ENCODE measurements around the gene IQSEC2.

The IQSEC2 gene

GRCh38 chrX:53283567-53283966 lies 2.2 kb upstream of the IQSEC2 start:
- DNase-seq (ENCODE audit: low read depth): no peak
- no peak overlapping the region for H3K4me3 ChIP-seq (ENCODE audit: low read depth, low read length)
- TF ChIP-seq, protein P1, sequence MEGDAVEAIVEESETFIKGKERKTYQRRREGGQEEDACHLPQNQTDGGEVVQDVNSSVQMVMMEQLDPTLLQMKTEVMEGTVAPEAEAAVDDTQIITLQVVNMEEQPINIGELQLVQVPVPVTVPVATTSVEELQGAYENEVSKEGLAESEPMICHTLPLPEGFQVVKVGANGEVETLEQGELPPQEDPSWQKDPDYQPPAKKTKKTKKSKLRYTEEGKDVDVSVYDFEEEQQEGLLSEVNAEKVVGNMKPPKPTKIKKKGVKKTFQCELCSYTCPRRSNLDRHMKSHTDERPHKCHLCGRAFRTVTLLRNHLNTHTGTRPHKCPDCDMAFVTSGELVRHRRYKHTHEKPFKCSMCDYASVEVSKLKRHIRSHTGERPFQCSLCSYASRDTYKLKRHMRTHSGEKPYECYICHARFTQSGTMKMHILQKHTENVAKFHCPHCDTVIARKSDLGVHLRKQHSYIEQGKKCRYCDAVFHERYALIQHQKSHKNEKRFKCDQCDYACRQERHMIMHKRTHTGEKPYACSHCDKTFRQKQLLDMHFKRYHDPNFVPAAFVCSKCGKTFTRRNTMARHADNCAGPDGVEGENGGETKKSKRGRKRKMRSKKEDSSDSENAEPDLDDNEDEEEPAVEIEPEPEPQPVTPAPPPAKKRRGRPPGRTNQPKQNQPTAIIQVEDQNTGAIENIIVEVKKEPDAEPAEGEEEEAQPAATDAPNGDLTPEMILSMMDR (IDR thresholded peaks at IDR 0.05; ENCODE audit: low read depth, low read length): no peak
- TF ChIP-seq, protein P2, sequence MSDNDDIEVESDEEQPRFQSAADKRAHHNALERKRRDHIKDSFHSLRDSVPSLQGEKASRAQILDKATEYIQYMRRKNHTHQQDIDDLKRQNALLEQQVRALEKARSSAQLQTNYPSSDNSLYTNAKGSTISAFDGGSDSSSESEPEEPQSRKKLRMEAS (IDR thresholded peaks at IDR 0.05; ENCODE audit: low read depth, low read length): no peak
- no peak for TF ChIP-seq POLR2A (IDR thresholded peaks at IDR 0.05; ENCODE audit: extremely low read depth, insufficient read length)
- TF ChIP-seq MYC (IDR thresholded peaks at IDR 0.05; ENCODE audit: low read depth, low read length): no peak

- DNase-seq (ENCODE audit: low read depth): no peak
Observed at GRCh38 chrX:53283099-53283498, 1.7 kb upstream of the IQSEC2 start.

GRCh38 chrX:53281963-53282695 lies 745 bp upstream of the IQSEC2 start:
- TF ChIP-seq POLR2A (IDR thresholded peaks at IDR 0.05; ENCODE audit: extremely low read depth, insufficient read length) (no peak), MYC (IDR thresholded peaks at IDR 0.05; ENCODE audit: low read depth, low read length) (no peak)
- TF ChIP-seq, protein P2 (IDR thresholded peaks at IDR 0.05; ENCODE audit: low read depth, low read length): no peak
- TF ChIP-seq, protein P1 (IDR thresholded peaks at IDR 0.05; ENCODE audit: low read depth, low read length): no peak
- DNase-seq (ENCODE audit: low read depth): no peak
- H3K4me3 ChIP-seq (ENCODE audit: low read depth, low read length): no peak overlapping the region

More at GRCh38 chrX:53283099-53283498, 1.7 kb upstream of the IQSEC2 start:
- no peak for TF ChIP-seq POLR2A (IDR thresholded peaks at IDR 0.05; ENCODE audit: extremely low read depth, insufficient read length)
- TF ChIP-seq, protein P1 (IDR thresholded peaks at IDR 0.05; ENCODE audit: low read depth, low read length): no peak
- no peak for TF ChIP-seq MYC (IDR thresholded peaks at IDR 0.05; ENCODE audit: low read depth, low read length)
- TF ChIP-seq, protein P2 (IDR thresholded peaks at IDR 0.05; ENCODE audit: low read depth, low read length): no peak
- no peak overlapping the region for H3K4me3 ChIP-seq (ENCODE audit: low read depth, low read length)

GRCh38 chrX:53280331-53281320 lies 758 bp downstream of the IQSEC2 start:
- H3K4me3 ChIP-seq (ENCODE audit: low read depth, low read length): no peak overlapping the region
- DNase-seq (ENCODE audit: low read depth): no peak
- TF ChIP-seq MYC (IDR thresholded peaks at IDR 0.05; ENCODE audit: low read depth, low read length) (no peak), POLR2A (IDR thresholded peaks at IDR 0.05; ENCODE audit: extremely low read depth, insufficient read length) (no peak)
- TF ChIP-seq, protein P2 (IDR thresholded peaks at IDR 0.05; ENCODE audit: low read depth, low read length): no peak
- TF ChIP-seq, protein P1 (IDR thresholded peaks at IDR 0.05; ENCODE audit: low read depth, low read length): no peak

- TF ChIP-seq, protein P2 (IDR thresholded peaks at IDR 0.05; ENCODE audit: low read depth, low read length): no peak
- no peak for TF ChIP-seq POLR2A (IDR thresholded peaks at IDR 0.05; ENCODE audit: extremely low read depth, insufficient read length)
- TF ChIP-seq MYC (IDR thresholded peaks at IDR 0.05; ENCODE audit: low read depth, low read length): no peak
- TF ChIP-seq, protein P1 (IDR thresholded peaks at IDR 0.05; ENCODE audit: low read depth, low read length): no peak
- H3K4me3 ChIP-seq (ENCODE audit: low read depth, low read length): no peak overlapping the region
Observed at GRCh38 chrX:53279296-53280237, 1.8 kb downstream of the IQSEC2 start.

More at GRCh38 chrX:53279296-53280237, 1.8 kb downstream of the IQSEC2 start:
- no peak for DNase-seq (ENCODE audit: low read depth)

Measured in NB4 (cell line).